ENCODE data around the gene PKHD1.

Gene PKHD1

GRCh38 chr6:52046456-52046855 is 41.0 kb downstream of the PKHD1 start:
- no peak for DNase-seq (ENCODE audit: insufficient read length, low spot score)
- FAIRE-seq, result no peak

GRCh38 chr6:52045481-52045880 is 41.9 kb downstream of the PKHD1 start:
- DNase-seq (ENCODE audit: insufficient read length, low spot score), result no peak
- FAIRE-seq, result no peak

- no peak for DNase-seq (ENCODE audit: insufficient read length, low spot score)
- peak; percentile 76 for FAIRE-seq
Measured at GRCh38 chr6:52045033-52045432, 42.4 kb downstream of the PKHD1 start.

GRCh38 chr6:52042141-52042885 is 45.1 kb downstream of the PKHD1 start:
- DNase-seq (ENCODE audit: insufficient read length, low spot score) (no peak), FAIRE-seq (no peak)

- DNase-seq (ENCODE audit: insufficient read length, low spot score), result no peak
- FAIRE-seq, result no peak
Measured at GRCh38 chr6:52041134-52041533, 46.3 kb downstream of the PKHD1 start.

GRCh38 chr6:52027699-52028098 is 59.7 kb downstream of the PKHD1 start:
- FAIRE-seq (no peak), DNase-seq (ENCODE audit: insufficient read length, low spot score) (no peak)

GRCh38 chr6:52024451-52025068 is 62.9 kb downstream of the PKHD1 start:
- DNase-seq (ENCODE audit: insufficient read length, low spot score), result no peak
- no peak for FAIRE-seq

- FAIRE-seq, result no peak
- DNase-seq (ENCODE audit: insufficient read length, low spot score), result no peak
Measured at GRCh38 chr6:52022675-52023074, 64.7 kb downstream of the PKHD1 start.

- DNase-seq (ENCODE audit: insufficient read length, low spot score), result no peak
Measured at GRCh38 chr6:52020945-52021570, 66.4 kb downstream of the PKHD1 start.

GRCh38 chr6:52019881-52020280 is 67.5 kb downstream of the PKHD1 start:
- DNase-seq (ENCODE audit: insufficient read length, low spot score) (no peak), FAIRE-seq (no peak)

More at GRCh38 chr6:52020945-52021570, 66.4 kb downstream of the PKHD1 start:
- peak; percentile 74 for FAIRE-seq

- FAIRE-seq, result no peak
- DNase-seq (ENCODE audit: insufficient read length, low spot score), result no peak
Measured at GRCh38 chr6:52019092-52019491, 68.3 kb downstream of the PKHD1 start.

GRCh38 chr6:52016915-52017748 is 70.3 kb downstream of the PKHD1 start:
- FAIRE-seq (no peak), DNase-seq (ENCODE audit: insufficient read length, low spot score) (no peak)

- FAIRE-seq, result no peak
- no peak for DNase-seq (ENCODE audit: insufficient read length, low spot score)
Measured at GRCh38 chr6:52015953-52016352, 71.5 kb downstream of the PKHD1 start.

GRCh38 chr6:52014391-52014790 is 73.0 kb downstream of the PKHD1 start:
- FAIRE-seq (no peak), DNase-seq (ENCODE audit: insufficient read length, low spot score) (no peak)

GRCh38 chr6:52013035-52013434 is 74.4 kb downstream of the PKHD1 start:
- FAIRE-seq (no peak), DNase-seq (ENCODE audit: insufficient read length, low spot score) (no peak)

- FAIRE-seq (no peak), DNase-seq (ENCODE audit: insufficient read length, low spot score) (no peak)
Measured at GRCh38 chr6:52012582-52012981, 74.8 kb downstream of the PKHD1 start.

- DNase-seq (ENCODE audit: insufficient read length, low spot score) (no peak), FAIRE-seq (no peak)
Measured at GRCh38 chr6:52010806-52011205, 76.6 kb downstream of the PKHD1 start.

- DNase-seq (ENCODE audit: insufficient read length, low spot score) (no peak), FAIRE-seq (no peak)
Measured at GRCh38 chr6:52010145-52010544, 77.3 kb downstream of the PKHD1 start.

- DNase-seq (ENCODE audit: insufficient read length, low spot score), result no peak
Measured at GRCh38 chr6:52009466-52010140, 77.8 kb downstream of the PKHD1 start.

GRCh38 chr6:52000064-52000463 is 87.3 kb downstream of the PKHD1 start:
- no peak for DNase-seq (ENCODE audit: insufficient read length, low spot score)
- no peak for FAIRE-seq

More at GRCh38 chr6:52009466-52010140, 77.8 kb downstream of the PKHD1 start:
- no peak for FAIRE-seq
